ENCODE data around the gene SOCS6. TPM values are rescaled to one million over a fixed set of nuclear protein-coding genes. Genes with fewer than 3 reads are reported as not detected.

The SOCS6 gene
- total and polyA plus RNA-seq, 2 of the 13 experiments (the other 11 are each of a cell fraction or from before 2014, with no cell fraction given), result 18.6 to 38.3 TPM

- no peak for TF ChIP-seq ZNF383 (CRISPR knock-in tag; IDR thresholded peaks at IDR 0.05; ENCODE audit: borderline replicate concordance)
- no peak for TF ChIP-seq SRF (IDR thresholded peaks at IDR 0.05; ENCODE audit: low read depth, low read length)
- no peak for TF ChIP-seq ZSCAN29 (CRISPR knock-in tag; conservative IDR thresholded peaks at IDR 0.05)
- TF ChIP-seq ARID3A (IDR thresholded peaks at IDR 0.05; ENCODE audit: low read depth, low read length), result peak; percentile 22; the same call in 1 of the 2 replicates
- TF ChIP-seq ZNF350 (CRISPR knock-in tag; IDR thresholded peaks at IDR 0.05; ENCODE audit: borderline replicate concordance, low read depth), result no peak
- TF ChIP-seq POLR2A (IDR thresholded peaks at IDR 0.05; ENCODE audit: insufficient read depth in 1 of 2, low read depth in 2 of 2, low read length in 2 of 2), result no peak; a peak in 1 of 4 replicates
- no peak for TF ChIP-seq KDM1A (CRISPR knock-in tag; IDR thresholded peaks at IDR 0.05)
- no peak for TF ChIP-seq FOXP1 (IDR thresholded peaks at IDR 0.05)
- peak; percentile 77 for TF ChIP-seq FOXP1 (CRISPR knock-in tag; IDR thresholded peaks at IDR 0.05)
- TF ChIP-seq ZNF282 (IDR thresholded peaks at IDR 0.05; ENCODE audit: partially characterized antibody), result no peak
- TF ChIP-seq SMC3 (IDR thresholded peaks at IDR 0.05; ENCODE audit: low read length), result no peak; the same call in 1 of the 2 replicates
- TF ChIP-seq RXRB (CRISPR knock-in tag; IDR thresholded peaks at IDR 0.05; ENCODE audit: borderline replicate concordance), result peak; percentile 84
- no peak for TF ChIP-seq ZNF20 (CRISPR knock-in tag; IDR thresholded peaks at IDR 0.05)
- TF ChIP-seq ATF7 (IDR thresholded peaks at IDR 0.05), result peak; percentile 93
- TF ChIP-seq ATF7 (CRISPR knock-in tag; IDR thresholded peaks at IDR 0.05), result peak; percentile 91; the same call in 1 of the 2 replicates
- TF ChIP-seq SALL2 (CRISPR knock-in tag; IDR thresholded peaks at IDR 0.05), result 0 out of 2 replicates have a peak, but pooled peaks have one; percentile 46
- TF ChIP-seq HMGXB4 (CRISPR knock-in tag; IDR thresholded peaks at IDR 0.05; ENCODE audit: borderline replicate concordance in 1 of 2, low read depth in 1 of 2), result 0 out of 4 replicates have a peak, but pooled peaks of 1 of the 2 experiments have one; percentile 22
- TF ChIP-seq THAP7 (CRISPR knock-in tag; IDR thresholded peaks at IDR 0.05), result no peak
- TF ChIP-seq CEBPZ (IDR thresholded peaks at IDR 0.05; ENCODE audit: low read length), result no peak
- TF ChIP-seq ZHX1 (CRISPR knock-in tag; IDR thresholded peaks at IDR 0.05; ENCODE audit: low read depth), result peak; percentile 94
Observed at GRCh38 chr18:70333757-70334156, 44.9 kb downstream of the SOCS6 start (continued).

All from HepG2 (cell line).